MCF 10A (cell line): Measurements from ENCODE around the gene TTLL9. TPM values are rescaled to one million over a fixed set of nuclear protein-coding genes. Genes with fewer than 3 reads are reported as not detected.

ENCODE experiments used
- BruUV-seq: library from RNA; stranded (reverse); fragments of 400-500 nt; replicated peaks from 2 replicates; lab custom pipeline; 2021; lab: Mats Ljungman, UMichigan
- CTCF ChIA-PET: fragments of 300-600 bp; sonication (Branson Sonifier 250); formaldehyde crosslinking; extraction: SDS; loops from one replicate; lab custom pipeline; 2021; ENCODE audit warnings: antibody characterized with exemption, inconsistent platforms; lab: Yijun Ruan, JAX
- POLR2A ChIA-PET: fragments of 300-600, 350-650 bp; sonication (Branson Sonifier 250); formaldehyde crosslinking; extraction: SDS; loops from one replicate; lab custom pipeline; 2020; ENCODE audit warnings: antibody characterized with exemption, inconsistent platforms; lab: Yijun Ruan, JAX
- DNase-seq: peaks from one replicate; pipeline ENCODE4 v3.0.0-alpha.2; 2018; ENCODE audit not compliant: unreplicated experiment
- H3K27ac Mint-ChIP-seq: one replicate; pipeline ENCODE4 v1.8.0; 2022; ENCODE audit warnings: mild to moderate bottlenecking, low read depth, mixed read lengths; ENCODE audit not compliant: unreplicated experiment
- H3K27me3 Mint-ChIP-seq: one replicate; pipeline ENCODE4 v1.8.0; 2022; ENCODE audit warnings: mixed read lengths; ENCODE audit not compliant: insufficient read depth, unreplicated experiment
- H3K36me3 Mint-ChIP-seq: one replicate; pipeline ENCODE4 v1.8.0; 2022; ENCODE audit warnings: mild to moderate bottlenecking, moderate library complexity, mixed read lengths; ENCODE audit not compliant: insufficient read depth, unreplicated experiment
- H3K4me1 Mint-ChIP-seq: one replicate; pipeline ENCODE4 v1.8.0; 2022; ENCODE audit warnings: mixed read lengths; ENCODE audit not compliant: insufficient read depth, unreplicated experiment
- H3K4me3 Mint-ChIP-seq: one replicate; pipeline ENCODE4 v1.8.0; 2022; ENCODE audit warnings: mild to moderate bottlenecking, moderate library complexity, mixed read lengths; ENCODE audit not compliant: unreplicated experiment
- H3K9me3 Mint-ChIP-seq: one replicate; pipeline ENCODE4 v1.8.0; 2022; ENCODE audit warnings: mixed read lengths; ENCODE audit not compliant: unreplicated experiment
- CTCF ChIP-seq: fragments of 200-600 bp; IDR thresholded peaks from one replicate; pipeline ENCODE4 v1.8.0; 2022; ENCODE audit warnings: antibody characterized with exemption, mild to moderate bottlenecking; ENCODE audit not compliant: unreplicated experiment
- intact Hi-C: fragments of 100-400 bp; cut with micrococcal nuclease; formaldehyde crosslinking; loops from 2 replicates; pipeline ENCODE4 v1.14.1; 2022
- total RNA-seq: library from RNA; stranded (reverse); gene quantifications from 2 replicates; pipeline ENCODE4 v1.2.3, GENCODE V29; 2022

Gene TTLL9
- total RNA-seq, 1 experiment from 2014 or later, result 0.19 TPM

- POLR2A ChIA-PET, result interaction anchor here (0.6 to 0.7 kb wide), 2 partner anchors 208 to 331 kb away, joined by 3 read pairs; no protein-coding TSS in a partner anchor
These were observed 46.9 kb upstream of the TTLL9 start for GRCh38 chr20:31823360-31824124.

DNA sequence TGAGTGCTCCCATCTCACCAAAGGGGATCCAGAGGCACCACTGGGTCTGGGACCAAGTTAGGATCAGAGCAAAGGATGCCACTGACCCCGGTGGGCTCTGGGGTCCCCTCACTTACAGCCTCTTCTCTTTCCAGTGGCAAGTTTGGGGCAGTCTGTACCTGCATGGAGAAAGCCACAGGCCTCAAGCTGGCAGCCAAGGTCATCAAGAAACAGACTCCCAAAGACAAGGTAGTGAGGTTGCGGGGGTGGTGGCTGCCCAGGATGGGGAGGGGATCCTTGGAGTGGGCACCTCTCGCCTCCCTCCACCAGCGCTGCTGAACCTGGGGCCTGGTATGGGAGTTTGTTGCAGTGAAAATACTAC is 46.3 kb upstream of the TTLL9 start:
- no peaks in the 10 kb centered on the region for H3K4me1 Mint-ChIP-seq
- H3K27ac Mint-ChIP-seq, result no peak overlapping the region
- no peak for TF ChIP-seq CTCF
- no TSS peak for BruUV-seq
- H3K4me3 Mint-ChIP-seq, result no peak overlapping the region
- H3K36me3 Mint-ChIP-seq, result no peaks in the 10 kb centered on the region
- peaks cover 11% of the 10 kb centered on the region for H3K27me3 Mint-ChIP-seq
- intact Hi-C loops, result loop anchor here (5.0 kb wide), 1 partner anchor 383 kb away; the partner anchor contains the start of genes PLAGL2 and POFUT1
- ChIA-PET CTCF (interaction anchor here (0.6 to 7.3 kb wide), 24 partner anchors 8 to 429 kb away, joined by 3 to 158 read pairs (median 7); partner anchors contain the start of genes FOXS1, PDRG1 and XKR7), POLR2A (no interaction called here)
- DNase-seq, result no peak
- no peaks in the 10 kb centered on the region for H3K9me3 Mint-ChIP-seq

More at GRCh38 chr20:31823360-31824124, 46.9 kb upstream of the TTLL9 start:
- BruUV-seq, result no TSS peak
- Mint-ChIP-seq H3K4me3 (no peak overlapping the region), H3K27me3 (peaks cover 5% of the 10 kb centered on the region), H3K9me3 (no peaks in the 10 kb centered on the region), H3K36me3 (no peaks in the 10 kb centered on the region), H3K27ac (no peak overlapping the region), H3K4me1 (no peaks in the 10 kb centered on the region)
- DNase-seq, result no peak
- CTCF ChIA-PET, result interaction anchor here (0.6 to 7.3 kb wide), 80 partner anchors 8 to 1535 kb away, joined by 3 to 158 read pairs (median 4); partner anchors contain the start of genes FOXS1, PDRG1 and TM9SF4
- no peak for TF ChIP-seq CTCF
- intact Hi-C loops, result loop anchor here (1.0 to 5.0 kb wide), 3 partner anchors 23 to 384 kb away; partner anchors contain the start of genes PLAGL2 and POFUT1

GRCh38 chr20:31824554-31825313 is 45.7 kb upstream of the TTLL9 start:
- ChIA-PET CTCF (interaction anchor here (0.6 to 7.3 kb wide), 19 partner anchors 8 to 374 kb away, joined by 3 to 158 read pairs (median 5); partner anchors contain the start of genes PDRG1 and XKR7), POLR2A (interaction anchor here (0.6 kb wide), 1 partner anchor 204 kb away, joined by 3 read pairs; no protein-coding TSS in a partner anchor)
- H3K4me1 Mint-ChIP-seq, result no peaks in the 10 kb centered on the region
- no peak for DNase-seq
- H3K4me3 Mint-ChIP-seq, result no peak overlapping the region
- no peak overlapping the region for H3K27ac Mint-ChIP-seq
- TF ChIP-seq CTCF, result no peak
- intact Hi-C loops, result loop anchor here (5.0 kb wide), 1 partner anchor 383 kb away; the partner anchor contains the start of genes PLAGL2 and POFUT1
- no peaks in the 10 kb centered on the region for H3K36me3 Mint-ChIP-seq
- H3K27me3 Mint-ChIP-seq, result peaks cover 15% of the 10 kb centered on the region
- BruUV-seq, result no TSS peak
- no peaks in the 10 kb centered on the region for H3K9me3 Mint-ChIP-seq
